ENCODE data around the gene ELAVL3. TPM values are rescaled to one million over a fixed set of nuclear protein-coding genes. Genes with fewer than 3 reads are reported as not detected.

Gene ELAVL3
- total and polyA plus RNA-seq, 2 donors from 2014 or later: 0.22 TPM; not detected in 1

- H3K36me3 ChIP-seq (ENCODE audit: control insufficient read depth in 2 of 3, insufficient read depth in 3 of 3, low read length in 3 of 3): peaks cover 0 to 9% (median 3%) of the 10 kb centered on the region in 3 donors
- no peak overlapping the region for H3K27ac ChIP-seq (ENCODE audit: low read depth in 2 of 2, low read length in 2 of 2)
- TF ChIP-seq CTCF (IDR thresholded peaks at IDR 0.05; ENCODE audit: borderline replicate concordance, extremely low read depth, insufficient read depth): no peak
- H3K4me3 ChIP-seq (ENCODE audit: low read length in 3 of 3): no peak overlapping the region
- no peak overlapping the region for H3K9ac ChIP-seq (ENCODE audit: low read length in 3 of 3)
- no peak for DNase-seq
- intact Hi-C loops (cut with DNase I): no loop called here
- no peaks in the 10 kb centered on the region for H3K4me1 ChIP-seq (ENCODE audit: control insufficient read depth in 2 of 3, insufficient read depth in 2 of 3, low read depth in 1 of 3, low read length in 3 of 3)
- no peaks in the 10 kb centered on the region for H3K9me3 ChIP-seq (ENCODE audit: control insufficient read depth in 2 of 3, insufficient read depth in 1 of 3, low read length in 3 of 3)
- FAIRE-seq: no peak
- H3K27me3 ChIP-seq (ENCODE audit: control insufficient read depth, insufficient read depth, low read length): no peaks in the 10 kb centered on the region
Measured at GRCh38 chr19:11519138-11519537, 38.3 kb upstream of the ELAVL3 start.

GRCh38 chr19:11513946-11514345 lies 33.1 kb upstream of the ELAVL3 start:
- FAIRE-seq (no peak), DNase-seq (no peak)
- H3K4me3 ChIP-seq (ENCODE audit: low read length in 3 of 3): no peak overlapping the region
- no peaks in the 10 kb centered on the region for H3K4me1 ChIP-seq (ENCODE audit: control insufficient read depth in 2 of 3, insufficient read depth in 2 of 3, low read depth in 1 of 3, low read length in 3 of 3)
- no peak overlapping the region for H3K9ac ChIP-seq (ENCODE audit: low read length in 3 of 3)
- no peaks in the 10 kb centered on the region for H3K27me3 ChIP-seq (ENCODE audit: control insufficient read depth, insufficient read depth, low read length)
- TF ChIP-seq CTCF (IDR thresholded peaks at IDR 0.05; ENCODE audit: borderline replicate concordance, extremely low read depth, insufficient read depth): no peak
- peaks cover 0 to 23% (median 10%) of the 10 kb centered on the region in 3 donors for H3K36me3 ChIP-seq (ENCODE audit: control insufficient read depth in 2 of 3, insufficient read depth in 3 of 3, low read length in 3 of 3)
- no peaks in the 10 kb centered on the region for H3K9me3 ChIP-seq (ENCODE audit: control insufficient read depth in 2 of 3, insufficient read depth in 1 of 3, low read length in 3 of 3)
- no peak overlapping the region for H3K27ac ChIP-seq (ENCODE audit: low read depth in 2 of 2, low read length in 2 of 2)
- intact Hi-C loops (cut with DNase I): no loop called here

- H3K36me3 ChIP-seq (ENCODE audit: control insufficient read depth in 2 of 3, insufficient read depth in 3 of 3, low read length in 3 of 3): peaks cover 0 to 14% (median 10%) of the 10 kb centered on the region in 3 donors
- no peak for FAIRE-seq
- no peak for TF ChIP-seq CTCF (IDR thresholded peaks at IDR 0.05; ENCODE audit: borderline replicate concordance, extremely low read depth, insufficient read depth)
Measured at GRCh38 chr19:11510444-11510843, 29.6 kb upstream of the ELAVL3 start.

More at GRCh38 chr19:11510444-11510843, 29.6 kb upstream of the ELAVL3 start:
- no peak for DNase-seq
- H3K9me3 ChIP-seq (ENCODE audit: control insufficient read depth in 2 of 3, insufficient read depth in 1 of 3, low read length in 3 of 3): no peaks in the 10 kb centered on the region
- no peak overlapping the region for H3K4me3 ChIP-seq (ENCODE audit: low read length in 3 of 3)
- H3K27ac ChIP-seq (ENCODE audit: low read depth in 2 of 2, low read length in 2 of 2): no peak overlapping the region
- H3K9ac ChIP-seq (ENCODE audit: low read length in 3 of 3): no peak overlapping the region
- peaks cover 0 to 5% (median 0%) of the 10 kb centered on the region in 3 donors for H3K4me1 ChIP-seq (ENCODE audit: control insufficient read depth in 2 of 3, insufficient read depth in 2 of 3, low read depth in 1 of 3, low read length in 3 of 3)
- intact Hi-C loops (cut with DNase I): no loop called here
- no peaks in the 10 kb centered on the region for H3K27me3 ChIP-seq (ENCODE audit: control insufficient read depth, insufficient read depth, low read length)

Data from kidney (tissue), 14 donors.